Breast epithelium (tissue), 4 donors: ENCODE measurements around the gene WHRN. TPM values are rescaled to one million over a fixed set of nuclear protein-coding genes. Genes with fewer than 3 reads are reported as not detected.

ENCODE experiments used
- DNase-seq, 2 donors: peaks; one replicate each; pipeline ENCODE4 v3.0.0-alpha.2; 2019; ENCODE audit warnings: low spot score in 2 of 2
- H3K27ac ChIP-seq, 2 donors: fragments of 200-600 bp; sonication (generic) in 1 of 2; one replicate each; pipeline ENCODE4 v1.5.1; 2016 to 2019; ENCODE audit warnings: mild to moderate bottlenecking in 1 of 2
- H3K27me3 ChIP-seq, 2 donors: fragments of 200-600 bp; sonication (generic) in 1 of 2; one replicate each; pipeline versions ENCODE4 v1.5.1 to v1.6.0; 2017 to 2019; ENCODE audit warnings: control low read depth in 1 of 2, mild to moderate bottlenecking in 1 of 2
- H3K36me3 ChIP-seq: fragments of 200-600 bp; one replicate; pipeline ENCODE4 v1.5.1; 2019
- H3K4me1 ChIP-seq, 2 donors: fragments of 200-600 bp; sonication (generic); one replicate each; pipeline ENCODE4 v1.5.1; 2016 to 2019; ENCODE audit warnings: control low read depth in 1 of 2
- H3K4me3 ChIP-seq, 3 donors: fragments of 200-600 bp; sonication (generic); 1 replicate in 2 of 3; 2 replicates in 1 of 3; pipeline ENCODE4 v1.5.1; 2016 to 2019; ENCODE audit warnings: mild to moderate bottlenecking in 3 of 3, moderate library complexity in 2 of 3
- H3K9me3 ChIP-seq, 2 donors: fragments of 200-600 bp; sonication (generic) in 1 of 2; one replicate each; pipeline ENCODE4 v1.5.1; 2016 to 2019; ENCODE audit warnings: control low read depth in 1 of 2
- CTCF ChIP-seq, 3 donors: fragments of 450-650 bp; IDR thresholded peaks; one replicate each; pipeline ENCODE4 v1.5.1; 2016 to 2017; ENCODE audit warnings: antibody characterized with exemption in 3 of 3, mild to moderate bottlenecking in 3 of 3, moderate library complexity in 3 of 3
- POLR2A ChIP-seq: fragments of 450-650 bp; IDR thresholded peaks from one replicate; pipeline ENCODE4 v1.6.1; 2016; ENCODE audit warnings: antibody characterized with exemption, mild to moderate bottlenecking, moderate library complexity
- POLR2AphosphoS5 ChIP-seq, 3 donors: sonication (generic); formaldehyde crosslinking; IDR thresholded peaks; one replicate each; pipeline ENCODE4 v1.6.1; 2017; ENCODE audit warnings: antibody characterized with exemption in 3 of 3
- intact Hi-C: fragments of 100-400 bp; cut with DNase I; formaldehyde crosslinking; loops from one replicate; pipeline ENCODE4 v1.15.1; 2023; ENCODE audit warnings: low total_unique reads
- total RNA-seq, 3 donors: library from RNA; depleted of rRNA; stranded (reverse); fragments of >200 nt; gene quantifications; one replicate each; pipeline ENCODE4 v1.1.0, GENCODE V29; 2016

Gene WHRN
- total RNA-seq, 3 donors from 2014 or later = 2.4 to 16.4 (median 15.1) TPM

- DNase-seq = no peak
- intact Hi-C loops = loop anchor here (10.0 kb wide), 1 partner anchor 479 kb away; no protein-coding TSS in a partner anchor
- Histone ChIP-seq H3K27ac (peak overlapping the region; percentile 48 to 93), H3K4me1 (peaks cover 6 to 23% of the 10 kb centered on the region in 2 donors), H3K27me3 (no peaks in the 10 kb centered on the region), H3K4me3 (no peak overlapping the region), H3K9me3 (no peaks in the 10 kb centered on the region), H3K36me3 (no peaks in the 10 kb centered on the region)
- TF ChIP-seq CTCF (IDR thresholded peaks at IDR 0.05) = no peak
- TF ChIP-seq POLR2AphosphoS5 (IDR thresholded peaks at IDR 0.05) = no peak
- no peak for TF ChIP-seq POLR2A
These were observed 109.5 kb downstream of the WHRN start for GRCh38 chr9:114395768-114396167.

GRCh38 chr9:114395334-114395617, 110.0 kb downstream of the WHRN start:
- no peaks in the 10 kb centered on the region for H3K36me3 ChIP-seq
- peak overlapping the region; percentile 65 to 85 for H3K27ac ChIP-seq
- H3K4me1 ChIP-seq = peaks cover 6 to 23% of the 10 kb centered on the region in 2 donors
- no peak for DNase-seq
- intact Hi-C loops = loop anchor here (10.0 kb wide), 1 partner anchor 480 kb away; no protein-coding TSS in a partner anchor
- H3K4me3 ChIP-seq = peak overlapping the region in 1 of 3 donors; percentile 38
- H3K9me3 ChIP-seq = no peaks in the 10 kb centered on the region
- no peaks in the 10 kb centered on the region for H3K27me3 ChIP-seq
- TF ChIP-seq POLR2AphosphoS5 (IDR thresholded peaks at IDR 0.05) (no peak), POLR2A (no peak), CTCF (IDR thresholded peaks at IDR 0.05) (no peak)

- Histone ChIP-seq H3K9me3 (no peaks in the 10 kb centered on the region), H3K4me3 (peak overlapping the region in 2 of 3 donors; percentile 4 to 38), H3K27ac (peak overlapping the region; percentile 65 to 85), H3K4me1 (peaks cover 6 to 23% of the 10 kb centered on the region in 2 donors), H3K27me3 (no peaks in the 10 kb centered on the region), H3K36me3 (no peaks in the 10 kb centered on the region)
- no peak for TF ChIP-seq POLR2AphosphoS5 (IDR thresholded peaks at IDR 0.05)
- no peak for TF ChIP-seq POLR2A
- TF ChIP-seq CTCF (IDR thresholded peaks at IDR 0.05) = no peak
- intact Hi-C loops = loop anchor here (10.0 kb wide), 1 partner anchor 480 kb away; no protein-coding TSS in a partner anchor
- DNase-seq = no peak
These were observed 110.5 kb downstream of the WHRN start for GRCh38 chr9:114394523-114395333.

GRCh38 chr9:114392749-114393112, 112.5 kb downstream of the WHRN start:
- TF ChIP-seq POLR2A (no peak), CTCF (IDR thresholded peaks at IDR 0.05) (no peak), POLR2AphosphoS5 (IDR thresholded peaks at IDR 0.05) (no peak)
- intact Hi-C loops = loop anchor here (10.0 kb wide), 1 partner anchor 482 kb away; no protein-coding TSS in a partner anchor

GRCh38 chr9:114390952-114391351, 114.3 kb downstream of the WHRN start:
- Histone ChIP-seq H3K36me3 (no peaks in the 10 kb centered on the region), H3K27ac (peak overlapping the region in 1 of 2 donors; percentile 97), H3K4me1 (peaks cover 9 to 28% of the 10 kb centered on the region in 2 donors), H3K27me3 (no peaks in the 10 kb centered on the region), H3K4me3 (no peak overlapping the region), H3K9me3 (no peaks in the 10 kb centered on the region)
- intact Hi-C loops = loop anchor here (10.0 kb wide), 1 partner anchor 484 kb away; no protein-coding TSS in a partner anchor
- TF ChIP-seq CTCF (IDR thresholded peaks at IDR 0.05) (no peak), POLR2A (no peak), POLR2AphosphoS5 (IDR thresholded peaks at IDR 0.05) (no peak)
- DNase-seq = no peak

More at GRCh38 chr9:114392749-114393112, 112.5 kb downstream of the WHRN start:
- Histone ChIP-seq H3K4me3 (no peak overlapping the region), H3K9me3 (no peaks in the 10 kb centered on the region), H3K4me1 (peaks cover 9 to 36% of the 10 kb centered on the region in 2 donors), H3K36me3 (no peaks in the 10 kb centered on the region), H3K27me3 (no peaks in the 10 kb centered on the region), H3K27ac (peak overlapping the region; percentile 50 to 74)
- DNase-seq = no peak
